Neural cell (in vitro differentiated cells): Measurements from ENCODE around the gene C1orf21. TPM values are rescaled to one million over a fixed set of nuclear protein-coding genes. Genes with fewer than 3 reads are reported as not detected.

Experiments
- H2AFZ ChIP-seq: fragments of 200-600, 300-800 bp; sonication (generic), shearing (Covaris generic); 2 replicates; pipeline ENCODE4 v1.6.0; 2014; ENCODE audit warnings: low read depth, mild to moderate bottlenecking, antibody characterized with exemption, low read length, moderate library complexity
- H3F3A ChIP-seq: fragments of 200-600 bp; shearing (Covaris generic); 2 replicates; pipeline ENCODE4 v1.6.1; 2016; ENCODE audit warnings: mild to moderate bottlenecking, moderate library complexity, mixed read lengths, antibody characterized with exemption, low read length; ENCODE audit not compliant: insufficient read depth, poor library complexity, severe bottlenecking
- H3K27ac ChIP-seq: fragments of 200-600, 300-800 bp; sonication (generic), shearing (Covaris generic); 2 replicates; pipeline ENCODE4 v1.5.1; 2014; ENCODE audit warnings: mild to moderate bottlenecking, low read length, moderate library complexity
- H3K27me3 ChIP-seq: fragments of 300-800, 200-600 bp; sonication (generic), shearing (Covaris generic); 2 replicates; pipeline ENCODE4 v1.6.0; 2014; ENCODE audit warnings: mild to moderate bottlenecking, low read depth, low read length, moderate library complexity; ENCODE audit not compliant: insufficient read depth
- H3K36me3 ChIP-seq: fragments of 300-800, 200-600 bp; sonication (generic), shearing (Covaris generic); 2 replicates; pipeline ENCODE4 v1.5.1; 2014; ENCODE audit warnings: mild to moderate bottlenecking, antibody characterized with exemption, low read length, moderate library complexity; ENCODE audit not compliant: insufficient read depth
- H3K4me2 ChIP-seq: fragments of 300-800, 200-600 bp; sonication (generic), shearing (Covaris generic); 2 replicates; pipeline ENCODE4 v1.6.0; 2014; ENCODE audit warnings: mild to moderate bottlenecking, low read length
- H3K4me3 ChIP-seq: fragments of 300-800, 200-600 bp; sonication (generic), shearing (Covaris generic); 2 replicates; pipeline ENCODE4 v1.5.1; 2014; ENCODE audit warnings: mild to moderate bottlenecking, low read length, moderate library complexity
- H3K79me2 ChIP-seq: fragments of 200-600 bp; shearing (Covaris generic); replicated peaks from 2 replicates; pipeline ENCODE4 v1.6.0; 2014; ENCODE audit warnings: mild to moderate bottlenecking, low read length, moderate library complexity; ENCODE audit not compliant: insufficient read depth
- H3K9ac ChIP-seq: fragments of 300-800, 200-600 bp; sonication (generic), shearing (Covaris generic); 2 replicates; pipeline ENCODE4 v1.6.1; 2016; ENCODE audit warnings: mild to moderate bottlenecking, low read length, mixed read lengths
- H3K9me2 ChIP-seq: fragments of 200-600 bp; shearing (Covaris generic); 2 replicates; pipeline ENCODE4 v1.6.1; 2016; ENCODE audit warnings: mild to moderate bottlenecking, low read length, mixed read lengths; ENCODE audit not compliant: insufficient read depth
- H3K9me3 ChIP-seq: fragments of 200-600, 300-800 bp; sonication (generic), shearing (Covaris generic); 2 replicates; pipeline ENCODE4 v1.6.1; 2016; ENCODE audit warnings: mild to moderate bottlenecking, mixed run types, low read length, moderate library complexity, mixed read lengths
- H4K20me1 ChIP-seq: fragments of 200-600 bp; shearing (Covaris generic); 2 replicates; pipeline ENCODE4 v1.6.1; 2016; ENCODE audit warnings: mild to moderate bottlenecking, mixed run types; ENCODE audit not compliant: insufficient read depth
- EP300 ChIP-seq: fragments of 450-650 bp; conservative IDR thresholded peaks from 2 replicates; pipeline ENCODE4 v1.6.1; 2014; ENCODE audit warnings: antibody characterized with exemption, mild to moderate bottlenecking, moderate library complexity; ENCODE audit not compliant: poor library complexity, severe bottlenecking
- EZH2 ChIP-seq: fragments of 200-600, 300-800 bp; shearing (Covaris generic), sonication (generic); IDR thresholded peaks from 2 replicates; pipeline ENCODE4 v1.6.1; 2014; ENCODE audit warnings: antibody characterized with exemption, low read length, borderline replicate concordance, mild to moderate bottlenecking; ENCODE audit not compliant: insufficient read depth, poor library complexity, severe bottlenecking
- MXI1 ChIP-seq: fragments of 450-650 bp; conservative IDR thresholded peaks from 2 replicates; pipeline ENCODE4 v1.6.1; 2014; ENCODE audit warnings: antibody characterized with exemption, mild to moderate bottlenecking; ENCODE audit not compliant: poor library complexity, severe bottlenecking
- POLR2AphosphoS5 ChIP-seq: IDR thresholded peaks from 2 replicates; pipeline ENCODE4 v1.6.1; 2012
- RAD21 ChIP-seq: fragments of 450-650 bp; conservative IDR thresholded peaks from 2 replicates; pipeline ENCODE4 v1.6.1; 2014; ENCODE audit warnings: antibody characterized with exemption, mild to moderate bottlenecking, moderate library complexity
- SMC3 ChIP-seq: fragments of 450-650 bp; conservative IDR thresholded peaks from 2 replicates; pipeline ENCODE4 v1.6.1; 2014; ENCODE audit warnings: antibody characterized with exemption, mild to moderate bottlenecking, moderate library complexity; ENCODE audit not compliant: poor library complexity
- TAF1 ChIP-seq: IDR thresholded peaks from 2 replicates; pipeline ENCODE4 v1.6.1; 2012; ENCODE audit warnings: low read depth
- polyA plus RNA-seq: library from polyadenylated mRNA; depleted of rRNA; stranded (reverse); fragments of >200 nt; gene quantifications from 2 replicates; pipeline ENCODE4 v1.2.3, GENCODE V29; 2014
- TF ChIP-seq, protein P1 (sequence below): IDR thresholded peaks from 2 replicates; pipeline ENCODE4 v1.6.1; 2012; ENCODE audit warnings: borderline replicate concordance
- TF ChIP-seq, protein P2 (sequence below): fragments of 450-650 bp; IDR thresholded peaks from 2 replicates; pipeline ENCODE4 v1.5.1; 2014; ENCODE audit warnings: antibody characterized with exemption, mild to moderate bottlenecking, moderate library complexity; ENCODE audit not compliant: poor library complexity, severe bottlenecking

The C1orf21 gene
- polyA plus RNA-seq, 1 donor from 2014 or later = 21.1 TPM

- Histone ChIP-seq H3K4me2 (no peak overlapping the region), H3K9ac (no peak overlapping the region), H3K9me3 (no peaks in the 10 kb centered on the region), H3K79me2 (no peaks in the 10 kb centered on the region), H2AFZ (no peak overlapping the region), H3F3A (no peaks in the 10 kb centered on the region), H3K27ac (no peak overlapping the region), H3K36me3 (no peaks in the 10 kb centered on the region), H3K4me3 (no peak overlapping the region), H4K20me1 (no peaks in the 10 kb centered on the region), H3K27me3 (no peaks in the 10 kb centered on the region), H3K9me2 (no peaks in the 10 kb centered on the region)
- no peak for TF ChIP-seq RAD21
- no peak for TF ChIP-seq EZH2
- no peak for TF ChIP-seq POLR2AphosphoS5
- TF ChIP-seq, protein P1, sequence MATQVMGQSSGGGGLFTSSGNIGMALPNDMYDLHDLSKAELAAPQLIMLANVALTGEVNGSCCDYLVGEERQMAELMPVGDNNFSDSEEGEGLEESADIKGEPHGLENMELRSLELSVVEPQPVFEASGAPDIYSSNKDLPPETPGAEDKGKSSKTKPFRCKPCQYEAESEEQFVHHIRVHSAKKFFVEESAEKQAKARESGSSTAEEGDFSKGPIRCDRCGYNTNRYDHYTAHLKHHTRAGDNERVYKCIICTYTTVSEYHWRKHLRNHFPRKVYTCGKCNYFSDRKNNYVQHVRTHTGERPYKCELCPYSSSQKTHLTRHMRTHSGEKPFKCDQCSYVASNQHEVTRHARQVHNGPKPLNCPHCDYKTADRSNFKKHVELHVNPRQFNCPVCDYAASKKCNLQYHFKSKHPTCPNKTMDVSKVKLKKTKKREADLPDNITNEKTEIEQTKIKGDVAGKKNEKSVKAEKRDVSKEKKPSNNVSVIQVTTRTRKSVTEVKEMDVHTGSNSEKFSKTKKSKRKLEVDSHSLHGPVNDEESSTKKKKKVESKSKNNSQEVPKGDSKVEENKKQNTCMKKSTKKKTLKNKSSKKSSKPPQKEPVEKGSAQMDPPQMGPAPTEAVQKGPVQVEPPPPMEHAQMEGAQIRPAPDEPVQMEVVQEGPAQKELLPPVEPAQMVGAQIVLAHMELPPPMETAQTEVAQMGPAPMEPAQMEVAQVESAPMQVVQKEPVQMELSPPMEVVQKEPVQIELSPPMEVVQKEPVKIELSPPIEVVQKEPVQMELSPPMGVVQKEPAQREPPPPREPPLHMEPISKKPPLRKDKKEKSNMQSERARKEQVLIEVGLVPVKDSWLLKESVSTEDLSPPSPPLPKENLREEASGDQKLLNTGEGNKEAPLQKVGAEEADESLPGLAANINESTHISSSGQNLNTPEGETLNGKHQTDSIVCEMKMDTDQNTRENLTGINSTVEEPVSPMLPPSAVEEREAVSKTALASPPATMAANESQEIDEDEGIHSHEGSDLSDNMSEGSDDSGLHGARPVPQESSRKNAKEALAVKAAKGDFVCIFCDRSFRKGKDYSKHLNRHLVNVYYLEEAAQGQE = no peak
- TF ChIP-seq, protein P2, sequence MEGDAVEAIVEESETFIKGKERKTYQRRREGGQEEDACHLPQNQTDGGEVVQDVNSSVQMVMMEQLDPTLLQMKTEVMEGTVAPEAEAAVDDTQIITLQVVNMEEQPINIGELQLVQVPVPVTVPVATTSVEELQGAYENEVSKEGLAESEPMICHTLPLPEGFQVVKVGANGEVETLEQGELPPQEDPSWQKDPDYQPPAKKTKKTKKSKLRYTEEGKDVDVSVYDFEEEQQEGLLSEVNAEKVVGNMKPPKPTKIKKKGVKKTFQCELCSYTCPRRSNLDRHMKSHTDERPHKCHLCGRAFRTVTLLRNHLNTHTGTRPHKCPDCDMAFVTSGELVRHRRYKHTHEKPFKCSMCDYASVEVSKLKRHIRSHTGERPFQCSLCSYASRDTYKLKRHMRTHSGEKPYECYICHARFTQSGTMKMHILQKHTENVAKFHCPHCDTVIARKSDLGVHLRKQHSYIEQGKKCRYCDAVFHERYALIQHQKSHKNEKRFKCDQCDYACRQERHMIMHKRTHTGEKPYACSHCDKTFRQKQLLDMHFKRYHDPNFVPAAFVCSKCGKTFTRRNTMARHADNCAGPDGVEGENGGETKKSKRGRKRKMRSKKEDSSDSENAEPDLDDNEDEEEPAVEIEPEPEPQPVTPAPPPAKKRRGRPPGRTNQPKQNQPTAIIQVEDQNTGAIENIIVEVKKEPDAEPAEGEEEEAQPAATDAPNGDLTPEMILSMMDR = no peak
- no peak for TF ChIP-seq EP300
- TF ChIP-seq MXI1 = no peak
- TF ChIP-seq SMC3 = no peak
- no peak for TF ChIP-seq TAF1
These were observed 257.9 kb downstream of the C1orf21 start for GRCh38 chr1:184644771-184645170.

DNA sequence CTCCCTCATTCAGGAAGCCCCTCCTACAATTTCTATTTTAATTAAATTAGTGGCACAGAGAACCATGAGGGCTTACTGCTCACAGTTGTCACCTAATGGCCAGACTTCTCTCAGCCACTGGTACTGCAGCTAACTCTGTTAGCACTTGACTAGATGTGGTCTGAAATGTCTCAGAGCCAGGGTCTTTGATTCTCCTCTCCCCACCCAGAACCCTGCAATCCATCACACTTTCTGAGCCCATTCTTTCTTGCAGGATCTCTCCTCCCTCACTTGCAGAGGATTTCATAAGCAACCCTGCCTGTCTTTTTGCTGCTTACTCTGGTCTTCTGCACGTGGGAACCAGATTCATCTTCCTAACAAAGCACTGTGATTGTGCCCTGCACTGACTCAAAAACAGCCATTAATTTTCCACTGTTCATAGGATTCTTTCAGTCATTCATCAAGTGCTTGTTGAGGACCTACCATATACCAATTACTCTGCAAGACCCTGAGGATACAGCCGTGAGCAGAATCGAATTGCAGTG lies 259.4 kb downstream of the C1orf21 start:
- Histone ChIP-seq H2AFZ (no peak overlapping the region), H4K20me1 (no peaks in the 10 kb centered on the region), H3K4me3 (no peak overlapping the region), H3K36me3 (no peaks in the 10 kb centered on the region), H3K27ac (no peak overlapping the region), H3K9me3 (no peaks in the 10 kb centered on the region), H3F3A (no peaks in the 10 kb centered on the region), H3K9ac (no peak overlapping the region), H3K79me2 (no peaks in the 10 kb centered on the region), H3K4me2 (no peak overlapping the region), H3K9me2 (no peaks in the 10 kb centered on the region), H3K27me3 (no peaks in the 10 kb centered on the region)
- TF ChIP-seq EZH2 (no peak), RAD21 (no peak), SMC3 (no peak), POLR2AphosphoS5 (no peak), MXI1 (no peak)
- TF ChIP-seq, protein P2 = no peak
